ENCODE results near the gene TMEM209.

DNA sequence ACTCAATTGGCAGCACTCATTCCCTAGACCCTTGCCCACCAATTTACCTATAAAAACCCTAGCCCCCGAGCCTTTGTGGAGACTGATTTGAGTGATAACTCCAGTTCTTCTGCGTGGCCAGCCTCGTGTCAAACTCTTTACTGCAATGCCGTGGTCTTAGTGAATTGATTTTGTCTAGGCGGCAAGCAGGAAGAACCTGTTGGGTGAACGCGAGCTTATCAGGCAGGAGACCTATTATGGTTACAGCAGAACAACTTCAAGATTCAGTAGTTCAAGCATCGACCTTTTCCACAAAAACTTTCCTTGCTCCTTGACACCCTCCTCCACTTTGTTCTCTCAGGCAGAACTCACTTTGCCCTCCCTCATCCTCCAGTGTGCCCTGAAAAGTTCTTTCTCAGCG, 14.7 kb upstream of the TMEM209 start:
- TF ChIP-seq, protein P1, sequence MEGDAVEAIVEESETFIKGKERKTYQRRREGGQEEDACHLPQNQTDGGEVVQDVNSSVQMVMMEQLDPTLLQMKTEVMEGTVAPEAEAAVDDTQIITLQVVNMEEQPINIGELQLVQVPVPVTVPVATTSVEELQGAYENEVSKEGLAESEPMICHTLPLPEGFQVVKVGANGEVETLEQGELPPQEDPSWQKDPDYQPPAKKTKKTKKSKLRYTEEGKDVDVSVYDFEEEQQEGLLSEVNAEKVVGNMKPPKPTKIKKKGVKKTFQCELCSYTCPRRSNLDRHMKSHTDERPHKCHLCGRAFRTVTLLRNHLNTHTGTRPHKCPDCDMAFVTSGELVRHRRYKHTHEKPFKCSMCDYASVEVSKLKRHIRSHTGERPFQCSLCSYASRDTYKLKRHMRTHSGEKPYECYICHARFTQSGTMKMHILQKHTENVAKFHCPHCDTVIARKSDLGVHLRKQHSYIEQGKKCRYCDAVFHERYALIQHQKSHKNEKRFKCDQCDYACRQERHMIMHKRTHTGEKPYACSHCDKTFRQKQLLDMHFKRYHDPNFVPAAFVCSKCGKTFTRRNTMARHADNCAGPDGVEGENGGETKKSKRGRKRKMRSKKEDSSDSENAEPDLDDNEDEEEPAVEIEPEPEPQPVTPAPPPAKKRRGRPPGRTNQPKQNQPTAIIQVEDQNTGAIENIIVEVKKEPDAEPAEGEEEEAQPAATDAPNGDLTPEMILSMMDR (IDR thresholded peaks at IDR 0.05) = no peak
- TF ChIP-seq KDM5A (IDR thresholded peaks at IDR 0.05) (no peak), CBX2 (IDR thresholded peaks at IDR 0.05; ENCODE audit: borderline replicate concordance, low read depth) (no peak), JUN (IDR thresholded peaks at IDR 0.05) (no peak), MYC (IDR thresholded peaks at IDR 0.05; ENCODE audit: borderline replicate concordance, low read length) (no peak), POLR2A (IDR thresholded peaks at IDR 0.05; ENCODE audit: low read length) (no peak), MAZ (IDR thresholded peaks at IDR 0.05; ENCODE audit: borderline replicate concordance, low read depth, low read length) (no peak), RCOR1 (IDR thresholded peaks at IDR 0.05; ENCODE audit: low read depth, low read length) (no peak), ESRRA (IDR thresholded peaks at IDR 0.05; ENCODE audit: borderline replicate concordance, low read length) (no peak), CEBPB (IDR thresholded peaks at IDR 0.05) (no peak), SREBF2 (IDR thresholded peaks at IDR 0.05) (no peak)

All from A549 (cell line).